Measurements from ENCODE around the gene MAD1L1.

The MAD1L1 gene

DNA sequence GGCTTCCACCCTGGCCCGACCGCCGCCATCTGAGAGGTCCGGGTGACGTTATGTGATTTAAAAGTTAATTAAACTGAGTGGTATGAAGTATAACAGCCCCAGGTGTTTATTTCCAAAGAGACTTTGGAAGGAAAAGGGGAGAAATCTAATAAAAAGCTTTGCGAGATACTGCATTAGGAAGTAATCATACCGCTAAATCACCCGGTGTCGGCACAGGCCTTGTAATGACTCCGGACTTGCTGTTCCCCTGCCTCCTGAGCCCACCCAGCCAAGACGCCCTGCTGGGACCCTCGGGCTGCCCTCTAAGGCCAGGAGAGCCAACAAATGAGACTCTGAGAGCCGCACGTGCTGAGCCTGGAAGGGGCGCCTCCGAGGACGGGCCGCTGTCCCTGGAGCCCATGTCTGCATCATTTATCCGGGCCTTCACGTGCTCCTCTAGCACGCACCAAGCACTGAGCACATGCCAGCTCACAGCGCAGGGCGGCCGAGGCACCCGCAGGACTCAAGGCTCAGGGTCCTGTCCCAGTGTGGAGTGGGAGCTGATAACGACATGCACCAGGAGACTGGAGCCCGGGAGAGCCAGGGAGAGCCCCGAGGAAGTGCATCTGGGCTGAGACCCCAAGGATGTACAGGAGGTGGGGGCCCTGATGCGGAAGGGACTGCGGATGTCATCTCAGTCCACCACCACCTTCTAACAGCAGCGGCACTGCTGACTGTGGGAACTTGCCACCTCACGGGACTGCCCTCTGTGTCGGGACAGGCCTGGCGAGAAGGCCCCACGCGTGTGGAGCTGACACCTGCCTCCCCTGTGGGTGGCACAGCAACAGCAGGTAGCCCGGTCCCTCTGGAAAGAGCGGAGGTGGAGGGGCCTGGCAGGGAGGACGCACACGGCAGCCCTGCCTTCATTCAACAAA, 380.0 kb downstream of the MAD1L1 start:
- Histone ChIP-seq H3K27me3 (peaks cover 9% of the 10 kb centered on the region), H3K4me3 (ENCODE audit: low read depth in 1 of 2, low read length in 1 of 2) (no peak overlapping the region), H3K27ac (no peak overlapping the region), H3K4me1 (ENCODE audit: control insufficient read depth in 1 of 2, insufficient read depth in 1 of 2, low read depth in 1 of 2, low read length in 1 of 2) (no peaks in the 10 kb centered on the region), H3K9me3 (no peaks in the 10 kb centered on the region), H3K36me3 (no peaks in the 10 kb centered on the region)
- TF ChIP-seq, protein P1, sequence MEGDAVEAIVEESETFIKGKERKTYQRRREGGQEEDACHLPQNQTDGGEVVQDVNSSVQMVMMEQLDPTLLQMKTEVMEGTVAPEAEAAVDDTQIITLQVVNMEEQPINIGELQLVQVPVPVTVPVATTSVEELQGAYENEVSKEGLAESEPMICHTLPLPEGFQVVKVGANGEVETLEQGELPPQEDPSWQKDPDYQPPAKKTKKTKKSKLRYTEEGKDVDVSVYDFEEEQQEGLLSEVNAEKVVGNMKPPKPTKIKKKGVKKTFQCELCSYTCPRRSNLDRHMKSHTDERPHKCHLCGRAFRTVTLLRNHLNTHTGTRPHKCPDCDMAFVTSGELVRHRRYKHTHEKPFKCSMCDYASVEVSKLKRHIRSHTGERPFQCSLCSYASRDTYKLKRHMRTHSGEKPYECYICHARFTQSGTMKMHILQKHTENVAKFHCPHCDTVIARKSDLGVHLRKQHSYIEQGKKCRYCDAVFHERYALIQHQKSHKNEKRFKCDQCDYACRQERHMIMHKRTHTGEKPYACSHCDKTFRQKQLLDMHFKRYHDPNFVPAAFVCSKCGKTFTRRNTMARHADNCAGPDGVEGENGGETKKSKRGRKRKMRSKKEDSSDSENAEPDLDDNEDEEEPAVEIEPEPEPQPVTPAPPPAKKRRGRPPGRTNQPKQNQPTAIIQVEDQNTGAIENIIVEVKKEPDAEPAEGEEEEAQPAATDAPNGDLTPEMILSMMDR (IDR thresholded peaks at IDR 0.05): no peak

DNA sequence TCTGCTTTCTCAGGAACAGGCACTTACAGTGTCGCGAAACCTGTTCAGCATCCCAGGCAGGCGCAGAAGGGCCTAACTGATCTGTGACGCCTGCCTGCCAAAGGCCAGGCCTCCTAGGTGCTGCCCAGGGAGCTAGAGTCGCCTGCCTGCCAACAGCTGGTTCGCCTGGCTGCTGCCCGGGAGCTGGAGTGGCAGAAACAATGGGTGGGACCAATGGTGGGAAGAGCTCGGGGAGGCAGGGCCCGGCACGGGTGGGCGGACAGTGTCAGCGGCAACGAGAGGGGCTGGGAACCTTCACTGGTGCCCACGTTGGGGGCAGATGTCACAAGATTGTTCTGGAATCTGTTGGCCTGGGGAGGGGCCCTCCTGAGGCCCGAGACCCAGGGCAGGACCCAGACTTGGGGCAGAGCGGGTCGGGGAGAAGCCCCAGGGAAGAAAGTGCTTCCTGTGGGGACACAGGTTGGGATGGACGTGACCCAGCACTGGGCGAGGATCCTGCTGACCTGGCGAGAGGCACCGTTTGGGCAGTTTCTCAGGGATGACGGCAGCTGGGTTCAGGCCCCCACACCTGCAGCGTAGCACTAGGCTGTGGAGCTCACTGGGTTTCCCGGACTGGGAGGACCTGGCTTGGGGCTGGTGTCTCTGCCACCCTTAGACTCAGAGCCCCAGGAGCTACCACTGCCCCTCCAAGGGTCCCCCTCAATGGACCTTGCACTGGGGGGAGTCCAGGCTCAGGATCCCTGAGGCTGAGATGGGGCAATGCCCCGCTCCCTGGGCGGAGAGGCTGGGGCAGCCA, 380.8 kb downstream of the MAD1L1 start:
- no peaks in the 10 kb centered on the region for H3K9me3 ChIP-seq
- H3K36me3 ChIP-seq: no peaks in the 10 kb centered on the region
- H3K27ac ChIP-seq: no peak overlapping the region
- peaks cover 8% of the 10 kb centered on the region for H3K27me3 ChIP-seq
- no peak overlapping the region for H3K4me3 ChIP-seq (ENCODE audit: low read depth in 1 of 2, low read length in 1 of 2)
- TF ChIP-seq, protein P1 (IDR thresholded peaks at IDR 0.05): no peak
- peaks cover 0 to 3% of the 10 kb centered on the region in 2 experiments for H3K4me1 ChIP-seq (ENCODE audit: control insufficient read depth in 1 of 2, insufficient read depth in 1 of 2, low read depth in 1 of 2, low read length in 1 of 2)

DNA sequence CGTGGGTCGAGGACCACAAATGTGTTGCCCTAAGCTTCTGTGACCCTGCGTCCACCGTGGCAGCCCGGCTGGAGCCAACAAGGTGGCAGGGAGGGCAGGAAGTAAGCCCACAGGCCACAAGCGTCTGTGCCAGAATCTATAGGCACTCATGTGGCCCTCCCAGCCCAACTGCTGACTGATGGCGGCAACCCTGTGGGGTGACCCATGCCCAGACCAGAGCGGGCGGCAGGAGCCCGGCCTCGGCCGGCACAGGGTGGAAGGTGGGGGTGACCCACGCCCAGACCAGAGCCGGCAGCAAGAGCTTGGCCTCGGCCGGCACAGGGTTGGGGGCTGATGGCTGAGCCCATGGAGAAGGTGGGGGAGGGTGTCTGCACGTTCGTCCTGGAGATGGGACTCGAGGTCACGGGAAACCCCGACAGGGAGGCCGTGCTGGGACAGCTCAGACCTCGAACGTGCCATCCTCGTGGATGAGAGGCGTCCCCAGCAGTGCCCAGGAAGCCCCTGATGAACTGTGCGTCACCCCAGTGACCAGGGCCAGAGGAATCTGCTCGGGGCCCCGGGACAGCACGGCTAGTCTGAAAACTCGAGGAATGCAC, 381.7 kb downstream of the MAD1L1 start:
- TF ChIP-seq, protein P1 (IDR thresholded peaks at IDR 0.05): no peak
- peaks cover 0 to 5% of the 10 kb centered on the region in 2 experiments for H3K4me1 ChIP-seq (ENCODE audit: control insufficient read depth in 1 of 2, insufficient read depth in 1 of 2, low read depth in 1 of 2, low read length in 1 of 2)
- no peaks in the 10 kb centered on the region for H3K27me3 ChIP-seq
- H3K4me3 ChIP-seq (ENCODE audit: low read depth in 1 of 2, low read length in 1 of 2): no peak overlapping the region
- H3K36me3 ChIP-seq: no peaks in the 10 kb centered on the region
- no peak overlapping the region for H3K27ac ChIP-seq
- no peaks in the 10 kb centered on the region for H3K9me3 ChIP-seq

DNA sequence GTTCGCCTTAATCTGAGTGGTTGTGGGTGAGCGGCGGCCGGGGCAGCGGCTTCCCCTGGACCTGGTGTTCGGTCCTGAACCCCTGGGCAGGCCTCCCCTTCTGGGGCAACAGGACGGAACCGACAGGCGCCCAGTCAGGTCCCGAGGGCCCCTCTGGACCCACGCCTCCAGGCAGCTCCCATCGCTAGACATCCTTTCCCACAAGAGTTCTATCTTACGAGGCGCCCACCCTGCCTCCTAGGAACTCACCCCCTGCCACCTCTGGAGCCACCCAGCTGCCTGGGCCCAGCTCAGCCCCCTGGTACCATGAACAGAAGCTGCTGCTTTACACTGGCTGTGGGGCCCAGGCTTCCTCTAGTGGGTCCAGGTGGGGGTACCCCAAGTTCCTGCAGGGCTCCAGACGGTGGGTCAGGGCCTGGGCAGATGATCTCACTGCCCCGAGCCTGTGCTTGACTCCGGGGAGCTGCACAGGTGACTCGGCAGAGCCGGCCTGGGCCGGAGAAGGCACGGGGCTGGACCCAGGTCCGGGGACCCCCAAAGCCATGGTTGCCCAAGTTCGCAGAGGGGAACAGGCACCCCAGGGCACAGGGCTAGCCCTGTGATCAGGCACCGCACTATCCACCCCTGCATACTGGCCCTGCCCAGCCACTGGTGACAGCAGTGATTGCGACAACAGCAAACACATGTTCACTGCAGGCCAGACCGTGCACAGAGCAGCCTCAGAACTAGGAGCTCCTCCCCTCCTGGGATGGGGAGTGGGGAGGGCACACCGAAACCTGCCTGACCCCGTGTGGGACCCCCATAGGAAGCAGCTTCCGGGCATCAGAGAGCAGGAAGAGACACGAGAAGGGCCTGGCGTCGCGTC, 382.4 kb downstream of the MAD1L1 start:
- peaks cover 0 to 5% of the 10 kb centered on the region in 2 experiments for H3K4me1 ChIP-seq (ENCODE audit: control insufficient read depth in 1 of 2, insufficient read depth in 1 of 2, low read depth in 1 of 2, low read length in 1 of 2)
- H3K27ac ChIP-seq: no peak overlapping the region
- H3K27me3 ChIP-seq: no peaks in the 10 kb centered on the region
- TF ChIP-seq, protein P1 (IDR thresholded peaks at IDR 0.05): no peak
- H3K36me3 ChIP-seq: no peaks in the 10 kb centered on the region
- no peaks in the 10 kb centered on the region for H3K9me3 ChIP-seq
- H3K4me3 ChIP-seq (ENCODE audit: low read depth in 1 of 2, low read length in 1 of 2): no peak overlapping the region
